GM18499 (cell line): ENCODE measurements around the gene RXRB.

Source experiments
- ATAC-seq: cut with Tn5 transposase; IDR thresholded peaks from one replicate; pipeline ENCODE4 v1.9.1; 2021; ENCODE audit warnings: moderate number of reproducible peaks; ENCODE audit not compliant: insufficient read depth, unreplicated experiment

Gene RXRB

GRCh38 chr6:33198159-33198852 lies 2.2 kb downstream of the RXRB start:
- ATAC-seq, result no peak

- no peak for ATAC-seq
Observed at GRCh38 chr6:33197431-33198048, 2.9 kb downstream of the RXRB start.

- ATAC-seq, result no peak
Observed at GRCh38 chr6:33195304-33196165, 4.9 kb downstream of the RXRB start.

- ATAC-seq, result no peak
Observed at GRCh38 chr6:33194431-33194979, 6.0 kb downstream of the RXRB start.

- no peak for ATAC-seq
Observed at GRCh38 chr6:33193619-33194018, 6.8 kb downstream of the RXRB start.

- no peak for ATAC-seq
Observed at GRCh38 chr6:33192671-33193602, 7.5 kb downstream of the RXRB start.

GRCh38 chr6:33192105-33192646 lies 8.3 kb downstream of the RXRB start, which contains the start of gene COL11A2:
TSS of gene COL11A2 (minus strand) at chr6:33192467. CDS start at chr6:33192240, 227 bp downstream.
- ATAC-seq, result no peak

GRCh38 chr6:33191383-33192104 lies 8.9 kb downstream of the RXRB start:
- no peak for ATAC-seq

GRCh38 chr6:33190504-33191107 lies 9.9 kb downstream of the RXRB start:
- no peak for ATAC-seq

GRCh38 chr6:33189625-33190448 lies 10.6 kb downstream of the RXRB start:
- ATAC-seq, result no peak

- no peak for ATAC-seq
Observed at GRCh38 chr6:33189164-33189563, 11.3 kb downstream of the RXRB start.

GRCh38 chr6:33187809-33188208 lies 12.7 kb downstream of the RXRB start:
- ATAC-seq, result no peak

GRCh38 chr6:33185654-33186187 lies 14.7 kb downstream of the RXRB start:
- no peak for ATAC-seq

GRCh38 chr6:33185190-33185589 lies 15.3 kb downstream of the RXRB start:
- no peak for ATAC-seq

GRCh38 chr6:33183071-33183683 lies 17.3 kb downstream of the RXRB start:
- ATAC-seq, result no peak

GRCh38 chr6:33181141-33181540 lies 19.3 kb downstream of the RXRB start:
- ATAC-seq, result no peak
